GM21737 (cell line): ENCODE results near the gene SREK1IP1.

Experiments used
- ATAC-seq: cut with Tn5 transposase; IDR thresholded peaks from one replicate; pipeline ENCODE4 v1.9.1; 2021; ENCODE audit warnings: mild to moderate bottlenecking, moderate library complexity; ENCODE audit not compliant: unreplicated experiment

Gene SREK1IP1

DNA sequence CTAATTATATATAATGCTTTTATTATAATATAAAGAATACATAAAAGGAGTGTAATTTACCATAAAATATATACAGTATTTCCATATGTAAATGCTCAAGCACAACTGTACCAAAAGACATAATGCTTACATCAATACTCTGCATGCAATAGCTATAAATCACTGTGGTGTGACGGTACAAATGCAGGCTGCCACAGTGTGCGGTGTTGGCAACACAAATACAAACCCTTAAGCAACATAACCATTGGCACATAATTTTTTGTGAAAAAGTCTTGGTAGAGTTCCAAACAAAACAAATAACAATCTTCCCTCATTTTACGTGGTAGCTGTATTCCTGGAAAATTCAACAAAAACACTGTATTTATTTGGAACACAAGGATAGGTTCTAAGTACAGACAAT is 80.1 kb downstream of the SREK1IP1 start:
- no peak for ATAC-seq

DNA sequence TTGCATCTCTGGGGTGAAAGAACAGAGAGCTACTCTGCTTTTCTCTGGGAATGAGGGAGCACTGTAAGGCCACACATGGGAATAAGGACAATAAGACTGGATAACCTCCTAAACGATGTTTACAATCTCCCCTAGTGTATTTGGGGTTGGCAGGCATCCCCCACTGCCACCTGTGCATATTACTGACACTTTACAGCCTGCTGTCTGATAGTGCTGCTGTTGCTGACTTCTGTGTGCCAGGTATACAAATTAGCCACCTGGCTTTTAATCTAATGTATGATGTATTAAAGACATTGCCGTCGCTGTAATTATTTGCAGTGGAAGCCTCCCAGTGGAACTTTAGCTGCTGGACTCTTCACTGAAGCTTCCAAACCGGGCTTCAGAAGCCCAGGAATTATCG is 82.6 kb downstream of the SREK1IP1 start:
- no peak for ATAC-seq

DNA sequence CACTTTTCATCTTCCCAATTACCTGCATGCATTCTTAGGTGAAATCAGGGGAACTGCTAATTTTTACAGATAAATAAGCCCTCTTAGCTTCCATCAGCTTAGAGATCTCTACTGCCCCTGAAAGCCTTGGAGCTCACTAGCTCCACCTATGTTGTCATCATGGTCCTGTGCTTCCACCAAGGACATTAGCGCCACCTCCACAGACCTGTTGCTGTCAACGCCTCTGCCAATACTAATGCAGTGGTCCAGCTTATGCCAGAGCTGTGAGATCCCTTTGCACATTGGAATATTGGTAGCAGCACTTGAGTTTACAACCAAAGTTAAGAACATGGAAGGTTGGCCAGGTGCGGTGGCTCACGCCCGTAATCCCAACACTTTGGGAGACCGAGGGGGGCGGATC is 85.9 kb downstream of the SREK1IP1 start:
- ATAC-seq: no peak

DNA sequence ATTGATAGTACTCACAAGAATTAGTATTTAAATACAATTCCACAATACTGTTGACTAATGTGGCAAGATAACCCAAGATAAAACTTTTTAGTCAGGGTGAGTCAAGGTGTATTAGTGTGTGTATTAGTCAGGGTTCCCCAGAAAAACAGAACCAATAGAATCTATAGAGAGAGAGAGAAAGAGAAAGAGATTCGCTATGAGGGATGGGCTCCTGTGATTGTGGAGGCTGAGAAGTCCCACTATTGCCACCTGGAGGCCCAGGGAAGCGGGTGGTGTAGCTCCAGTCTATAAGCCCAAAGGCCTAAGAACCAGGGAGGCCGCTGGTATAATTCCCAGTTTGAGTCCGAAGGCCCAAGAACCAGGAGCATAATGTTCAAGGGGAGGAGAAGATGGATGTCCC is 88.2 kb downstream of the SREK1IP1 start:
- ATAC-seq: no peak

DNA sequence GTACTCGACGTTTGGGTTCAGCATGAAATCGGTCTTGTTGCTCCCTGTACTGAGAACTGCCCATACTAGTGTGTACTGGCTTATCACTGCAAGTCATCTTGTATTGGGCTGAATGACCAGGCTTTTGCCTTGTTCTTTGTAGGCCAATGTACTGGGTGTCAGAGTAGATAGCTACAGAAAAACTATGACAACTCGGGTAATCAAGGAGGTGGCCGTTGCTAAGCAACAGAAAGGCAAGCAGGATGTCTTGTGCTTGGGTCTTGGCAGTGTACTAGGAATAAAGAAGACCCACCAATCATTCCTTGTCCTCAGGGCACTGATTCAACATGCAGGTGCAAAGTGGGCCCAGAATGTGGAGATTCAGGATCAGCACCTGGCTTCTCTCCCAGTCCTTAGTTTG is 90.1 kb downstream of the SREK1IP1 start:
- no peak for ATAC-seq

DNA sequence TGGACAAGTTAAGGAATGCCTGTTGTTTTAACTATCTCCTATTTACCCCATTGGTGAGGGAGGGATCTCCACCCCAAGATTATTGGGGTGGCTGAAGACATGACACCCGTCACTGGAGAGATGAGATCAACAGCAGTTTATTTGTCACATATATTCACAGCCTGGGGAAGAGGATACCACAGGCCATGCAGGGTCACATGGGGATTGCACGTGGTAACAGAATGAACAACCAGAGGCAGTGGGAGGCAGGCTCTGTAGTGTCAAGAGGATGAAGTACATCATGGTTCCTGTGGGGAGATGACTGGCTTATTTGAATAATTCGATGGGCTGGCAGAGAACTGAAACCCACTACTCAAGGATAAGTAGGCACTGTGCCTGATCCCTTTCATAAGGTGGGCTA is 96.8 kb downstream of the SREK1IP1 start:
- ATAC-seq: no peak

DNA sequence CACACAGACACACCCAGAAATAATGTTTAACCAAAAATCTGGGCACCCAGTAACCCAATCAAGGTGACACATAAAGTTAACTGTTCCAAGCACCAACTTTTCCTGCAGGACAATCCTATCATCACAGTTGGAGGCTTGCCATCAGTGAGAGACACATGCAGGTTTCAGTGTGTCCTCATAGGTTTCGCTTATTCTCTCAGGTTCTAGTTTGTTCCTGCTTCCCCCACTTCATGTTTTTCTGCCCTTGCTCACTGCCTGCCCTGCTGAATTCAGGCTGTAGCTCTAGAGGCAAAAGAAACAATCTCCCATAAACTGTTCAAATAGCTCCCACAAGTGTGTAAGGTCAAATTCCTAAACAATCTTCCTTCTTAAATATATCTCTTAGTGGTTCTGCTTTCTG is 98.2 kb downstream of the SREK1IP1 start:
- ATAC-seq: no peak
